HG03457 (cell line): ENCODE data around the gene IFNAR1.

Experiments
- ATAC-seq: cut with Tn5 transposase; IDR thresholded peaks from one replicate; pipeline ENCODE4 v1.9.1; 2021; ENCODE audit warnings: moderate number of reproducible peaks; ENCODE audit not compliant: unreplicated experiment

The IFNAR1 gene

DNA sequence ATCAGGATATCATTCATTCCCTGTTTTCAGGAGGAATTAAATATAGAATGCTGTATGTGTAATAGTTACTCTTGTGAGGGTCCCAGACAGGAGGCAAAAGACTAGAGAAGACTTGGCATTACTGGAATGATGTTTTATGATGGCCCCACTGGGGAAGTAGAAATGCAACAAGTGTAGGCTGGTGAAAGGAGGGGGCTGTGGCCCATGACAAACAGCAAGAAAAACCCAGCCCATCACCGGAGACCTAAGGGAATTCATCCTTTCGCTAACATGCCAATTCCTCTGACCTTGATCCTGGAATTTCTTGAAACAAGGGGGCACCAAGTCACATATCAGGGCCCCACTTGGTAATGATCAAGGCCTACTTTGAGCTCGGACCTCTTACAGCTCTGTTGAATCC is 72.9 kb downstream of the IFNAR1 start:
- ATAC-seq: no peak

DNA sequence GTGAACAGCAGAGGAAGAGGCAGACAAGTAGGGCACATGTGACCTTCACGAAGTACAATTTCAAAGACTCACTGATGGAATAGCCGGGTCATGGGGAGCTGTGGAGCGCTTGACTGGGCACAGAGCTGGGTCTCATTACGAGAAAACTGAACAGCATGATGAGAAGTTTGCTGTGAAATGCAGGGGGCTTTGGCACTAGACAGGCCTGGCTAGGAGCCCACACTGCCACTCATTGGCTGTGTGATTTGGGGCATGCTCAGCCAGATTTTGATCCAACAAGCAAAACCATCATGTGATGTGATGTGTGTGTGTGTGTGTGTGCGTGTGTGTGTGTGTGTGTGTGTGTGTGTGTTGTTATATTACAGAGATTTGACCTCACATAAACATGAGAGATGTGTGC is 73.6 kb downstream of the IFNAR1 start:
- no peak for ATAC-seq

DNA sequence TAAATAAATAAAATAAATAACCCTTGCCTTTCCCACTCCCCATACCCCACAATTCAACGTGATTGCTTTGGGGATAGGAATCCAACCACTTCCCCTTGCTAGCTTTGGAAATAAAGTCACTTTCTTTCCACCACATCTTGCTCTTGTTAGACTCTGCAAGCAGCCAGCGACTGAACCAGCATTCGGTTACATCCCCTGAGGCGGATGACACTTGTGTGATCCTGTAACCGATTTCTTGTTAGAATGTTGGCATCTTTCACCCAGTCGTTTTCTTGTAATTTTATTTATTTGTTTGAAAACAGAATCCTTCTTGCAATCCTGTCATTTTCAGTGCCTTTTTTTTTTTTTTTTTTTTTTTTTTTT is 76.8 kb downstream of the IFNAR1 start:
- ATAC-seq: no peak

DNA sequence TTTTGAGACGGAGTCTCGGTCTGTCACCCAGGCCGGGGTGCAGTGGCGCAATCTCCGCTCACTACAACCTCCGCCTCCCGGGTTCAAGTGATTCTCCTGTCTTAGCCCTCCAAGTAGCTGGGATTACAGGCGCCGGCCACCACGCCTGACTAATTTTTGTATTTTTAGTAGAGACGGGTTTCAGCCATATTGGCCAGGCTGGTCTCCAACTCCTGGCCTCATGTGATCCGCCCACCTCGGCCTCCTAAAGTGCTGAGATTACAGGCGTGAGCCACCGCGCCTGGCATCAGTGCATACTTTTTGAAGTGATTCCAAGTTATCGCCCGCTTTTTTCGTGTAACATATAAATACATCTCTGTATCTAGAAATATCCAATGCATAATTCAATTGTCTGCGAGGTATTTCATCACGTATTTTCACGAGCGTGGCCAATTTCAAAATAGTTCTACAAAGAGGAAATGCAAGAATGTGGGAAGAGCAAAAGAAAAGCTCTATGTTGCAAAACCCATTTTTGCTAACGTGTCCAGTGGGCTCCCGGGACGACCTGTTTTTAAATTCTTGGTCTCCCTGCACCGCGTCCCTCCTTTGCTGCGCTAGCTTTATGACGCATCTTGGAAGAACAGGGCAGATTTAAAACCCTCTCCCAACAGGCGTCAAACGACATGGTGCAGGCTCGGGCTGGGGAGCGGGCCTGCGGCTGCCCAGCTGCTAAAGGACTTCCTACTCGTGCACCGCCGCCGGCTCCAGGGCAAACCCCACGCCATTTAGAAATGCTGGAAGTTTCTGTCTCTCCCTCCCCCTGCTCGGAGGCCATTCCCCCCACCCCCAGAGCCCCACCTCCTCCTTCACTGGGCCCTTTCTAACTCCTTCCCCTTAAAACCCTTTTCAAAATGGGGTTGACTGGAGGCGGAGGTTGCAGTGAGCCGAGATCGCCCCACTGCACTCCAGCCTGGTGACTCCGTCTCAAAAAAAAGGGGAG is 77.5 kb downstream of the IFNAR1 start:
- no peak for ATAC-seq

DNA sequence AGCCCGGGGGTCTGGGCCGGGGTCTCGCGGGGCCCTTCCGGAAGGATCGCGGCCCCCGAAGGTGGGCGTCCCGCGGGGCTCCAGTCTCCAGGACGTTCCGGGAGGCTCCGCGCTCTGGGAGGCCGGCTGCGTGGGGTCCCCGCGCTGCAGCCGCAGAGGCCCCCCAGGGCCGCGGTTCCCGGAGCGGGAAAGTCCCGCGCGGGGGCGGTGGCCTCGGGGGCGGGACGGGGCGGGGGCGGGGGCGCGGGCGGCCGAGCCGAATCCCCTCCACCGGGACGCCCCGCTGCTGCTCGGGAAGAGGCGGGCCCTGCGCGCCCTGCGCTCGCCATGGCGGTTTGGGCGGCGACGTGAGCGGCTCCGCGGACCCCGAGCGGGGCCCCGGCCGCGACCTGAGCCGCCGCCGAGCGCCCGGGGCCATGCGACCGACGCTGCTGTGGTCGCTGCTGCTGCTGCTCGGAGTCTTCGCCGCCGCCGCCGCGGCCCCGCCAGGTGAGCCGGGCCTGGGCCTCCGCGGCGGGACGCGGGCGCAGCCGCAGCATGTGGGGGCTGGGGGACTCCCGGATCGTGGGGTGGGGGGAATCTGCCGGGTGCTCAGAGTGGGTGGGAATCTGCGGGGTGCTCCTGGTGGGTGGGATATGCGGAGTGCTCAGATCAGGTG is 78.5 kb downstream of the IFNAR1 start, which contains the start of gene IFNGR2:
Gene IFNGR2 (plus strand): TSS at position 286 of the 658 bp plus-strand sequence. CDS start 131 bp downstream, at position 417.
- no peak for ATAC-seq

DNA sequence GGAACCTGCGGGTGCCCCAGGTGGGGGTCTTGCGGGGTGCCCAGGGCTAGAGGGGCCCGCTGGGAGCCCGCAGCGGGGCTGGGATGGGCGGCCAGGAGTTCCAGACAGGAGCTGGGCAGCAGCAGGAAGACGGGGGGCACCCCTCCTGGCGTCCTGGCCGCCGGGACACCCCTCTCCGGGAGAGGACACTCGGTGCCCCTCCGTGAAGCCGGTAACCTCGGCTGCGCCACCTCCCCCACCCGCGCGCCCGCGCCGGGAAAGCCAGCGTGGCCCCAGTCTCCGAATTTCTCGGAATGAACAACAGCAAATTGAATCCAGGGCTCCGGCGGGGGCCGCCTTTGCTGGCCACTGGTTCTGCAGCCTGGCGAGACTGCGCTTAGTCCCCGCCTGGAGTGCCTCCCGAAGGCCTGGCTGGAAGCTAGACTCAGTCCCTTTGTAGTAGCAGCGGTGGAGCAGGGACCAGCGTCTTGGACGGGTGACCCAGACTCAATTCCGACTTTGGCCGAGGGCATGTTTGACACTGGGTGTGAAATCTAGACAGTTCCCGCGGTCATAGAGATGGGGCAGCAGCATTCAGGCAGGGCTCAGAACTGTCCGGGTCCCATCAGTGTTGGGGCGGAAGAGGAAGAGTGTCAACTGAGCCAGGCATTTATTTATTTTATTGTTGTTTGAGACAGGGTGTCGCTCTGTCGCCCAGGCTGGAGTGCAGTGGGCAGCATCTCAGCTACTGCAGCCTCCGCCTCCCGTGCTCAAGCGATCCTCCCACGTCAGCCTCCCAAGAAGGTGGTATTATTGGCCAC is 79.2 kb downstream of the IFNAR1 start:
- ATAC-seq: no peak

DNA sequence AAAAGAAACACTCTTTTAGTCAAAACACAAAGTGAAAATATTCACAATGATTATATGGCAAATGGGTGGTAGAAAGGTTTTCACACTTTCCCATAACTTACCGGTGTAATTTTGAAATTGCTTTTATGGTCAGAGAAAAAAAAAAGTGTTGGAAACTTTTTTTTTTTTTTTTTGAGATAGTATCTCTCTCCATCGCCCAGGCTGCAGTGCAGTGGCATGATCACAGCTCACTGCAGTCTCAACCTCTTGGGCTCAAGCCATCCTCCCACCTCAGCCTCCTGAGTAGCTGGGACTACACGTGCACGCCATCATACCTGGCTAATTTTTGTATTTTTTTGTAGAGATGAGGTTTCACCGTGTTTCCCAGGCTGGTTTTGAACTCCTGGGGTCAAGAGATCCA is 81.7 kb downstream of the IFNAR1 start:
- no peak for ATAC-seq
